A549 (cell line): ENCODE data around the gene ZBTB42.

Source experiments
- BCL3 ChIP-seq: fragments of >200 bp; sonication (Bioruptor Twin); formaldehyde crosslinking; IDR thresholded peaks from 3 replicates; pipeline ENCODE4 v1.6.1; 2016
- CBX2 ChIP-seq: fragments of 200-600 bp; sonication (generic); IDR thresholded peaks from 2 replicates; pipeline ENCODE4 v1.6.1; 2016; ENCODE audit warnings: low read depth, mild to moderate bottlenecking, borderline replicate concordance
- CTCF ChIP-seq: fragments of >200 bp; sonication (Bioruptor Twin); formaldehyde crosslinking; IDR thresholded peaks from 3 replicates; pipeline ENCODE4 v1.5.1; 2016
- EP300 ChIP-seq, 2 experiments: fragments of >200 bp; sonication (Bioruptor Twin); formaldehyde crosslinking; IDR thresholded peaks; 2 replicates in 1 of 2; 3 replicates in 1 of 2; pipeline ENCODE4 v1.6.1; 2016 to 2017
- JUNB ChIP-seq: fragments of >200 bp; sonication (Bioruptor Twin); formaldehyde crosslinking; IDR thresholded peaks from 2 replicates; pipeline ENCODE4 v1.6.1; 2016
- MAX ChIP-seq: IDR thresholded peaks from 2 replicates; pipeline ENCODE4 v1.6.1; 2012
- MAZ ChIP-seq: fragments of 150-350 bp; IDR thresholded peaks from 2 replicates; pipeline ENCODE4 v1.6.1; 2014; ENCODE audit warnings: antibody characterized with exemption, low read depth, low read length, borderline replicate concordance
- POLR2A ChIP-seq: IDR thresholded peaks from 2 replicates; pipeline ENCODE4 v1.6.1; 2012; ENCODE audit warnings: mild to moderate bottlenecking, low read length
- ZC3H11A ChIP-seq: fragments of 450-650 bp; IDR thresholded peaks from 2 replicates; pipeline ENCODE4 v1.6.1; 2014; ENCODE audit warnings: antibody characterized with exemption, mild to moderate bottlenecking

GRCh38 chr14:104773505-104774452, 27.1 kb upstream of the ZBTB42 start:
- no peak for TF ChIP-seq MAX
- TF ChIP-seq CTCF = no peak
- TF ChIP-seq CBX2 = no peak
- no peak for TF ChIP-seq JUNB
- TF ChIP-seq MAZ = no peak
- TF ChIP-seq POLR2A = no peak
- no peak for TF ChIP-seq EP300 (IDR thresholded peaks at IDR 0.05)
- TF ChIP-seq ZC3H11A = no peak
- no peak for TF ChIP-seq BCL3
